NCI-H2081 (cell line): ENCODE results near the gene STK32B.
"Not testable (repeated sequence)": the region's sequence is repeated elsewhere in the genome, so short reads cannot be mapped to it uniquely, and the experiment has no call there.

Source experiments
- DNase-seq, 2 experiments: peaks; one replicate each; lab custom pipeline; 2025; lab: John Stamatoyannopoulos, UW

The STK32B gene

GRCh38 chr4:5260121-5260520, 208.8 kb downstream of the STK32B start:
- no peak for DNase-seq

- no peak for DNase-seq
Measured at GRCh38 chr4:5261866-5262265, 210.6 kb downstream of the STK32B start.

- DNase-seq = no peak
Measured at GRCh38 chr4:5266991-5267390, 215.7 kb downstream of the STK32B start.

GRCh38 chr4:5267408-5267807, 216.1 kb downstream of the STK32B start:
- no peak for DNase-seq

GRCh38 chr4:5276475-5277075, 225.3 kb downstream of the STK32B start:
- no peak for DNase-seq

GRCh38 chr4:5277079-5277478, 225.8 kb downstream of the STK32B start:
- no peak for DNase-seq

GRCh38 chr4:5278213-5278612, 226.9 kb downstream of the STK32B start:
- no peak for DNase-seq

- DNase-seq = not testable (repeated sequence)
Measured at GRCh38 chr4:5280069-5280468, 228.8 kb downstream of the STK32B start.

GRCh38 chr4:5280828-5281227, 229.5 kb downstream of the STK32B start:
- no peak for DNase-seq

- no peak for DNase-seq
Measured at GRCh38 chr4:5283837-5284236, 232.6 kb downstream of the STK32B start.

GRCh38 chr4:5284517-5284916, 233.2 kb downstream of the STK32B start:
- DNase-seq = no peak

- DNase-seq = no peak
Measured at GRCh38 chr4:5292101-5292500, 240.8 kb downstream of the STK32B start.

GRCh38 chr4:5298000-5298787, 246.9 kb downstream of the STK32B start:
- DNase-seq = not testable (repeated sequence)

GRCh38 chr4:5300283-5300682, 249.0 kb downstream of the STK32B start:
- DNase-seq = no peak

- no peak for DNase-seq
Measured at GRCh38 chr4:5307928-5308327, 256.6 kb downstream of the STK32B start.

- DNase-seq = no peak
Measured at GRCh38 chr4:5322321-5322720, 271.0 kb downstream of the STK32B start.

- no peak for DNase-seq
Measured at GRCh38 chr4:5330339-5330989, 279.2 kb downstream of the STK32B start.

GRCh38 chr4:5337731-5338130, 286.5 kb downstream of the STK32B start:
- DNase-seq = no peak

- DNase-seq = no peak
Measured at GRCh38 chr4:5338531-5338930, 287.3 kb downstream of the STK32B start.

GRCh38 chr4:5340991-5341451, 289.7 kb downstream of the STK32B start:
- no peak for DNase-seq

- DNase-seq = no peak
Measured at GRCh38 chr4:5341526-5341925, 290.2 kb downstream of the STK32B start.

- DNase-seq = no peak
Measured at GRCh38 chr4:5355846-5356245, 304.6 kb downstream of the STK32B start.

- DNase-seq = no peak
Measured at GRCh38 chr4:5357870-5358269, 306.6 kb downstream of the STK32B start.
